ENCODE measurements around the gene PDZD8.
"Not testable (repeated sequence)": the region's sequence is repeated elsewhere in the genome, so short reads cannot be mapped to it uniquely, and the experiment has no call there.

PDZD8 gene

DNA sequence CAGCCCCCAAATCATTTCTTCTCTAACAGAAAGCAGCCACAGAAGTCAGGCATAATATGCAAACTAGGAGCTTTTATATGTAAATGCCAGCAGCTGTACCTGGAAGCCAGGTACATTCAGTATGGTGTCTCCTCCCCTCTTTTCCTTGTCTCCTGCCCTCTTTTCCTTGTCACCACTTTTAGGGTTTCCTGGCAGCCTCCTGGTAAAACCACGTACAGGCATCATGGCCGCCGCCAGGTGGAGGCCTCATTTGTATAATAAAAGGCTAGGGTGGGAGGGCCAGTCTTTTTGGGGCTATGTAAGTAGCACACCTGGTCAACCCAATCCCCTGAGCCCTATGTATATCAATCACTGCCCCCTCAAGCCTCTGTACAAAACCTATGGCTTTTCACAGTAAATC lies 28.7 kb downstream of the PDZD8 start:
- no peak for DNase-seq

GRCh38 chr10:117345143-117345542 lies 30.1 kb downstream of the PDZD8 start:
- DNase-seq = no peak

- DNase-seq = no peak
These were observed 32.6 kb downstream of the PDZD8 start for GRCh38 chr10:117342641-117343040.

GRCh38 chr10:117341061-117341460 lies 34.2 kb downstream of the PDZD8 start:
- no peak for DNase-seq

GRCh38 chr10:117339979-117340378 lies 35.3 kb downstream of the PDZD8 start:
- no peak for DNase-seq

- DNase-seq = no peak
These were observed 35.7 kb downstream of the PDZD8 start for GRCh38 chr10:117339578-117339977.

- DNase-seq = no peak
These were observed 40.3 kb downstream of the PDZD8 start for GRCh38 chr10:117334926-117335325.

GRCh38 chr10:117334066-117334465 lies 41.2 kb downstream of the PDZD8 start:
- no peak for DNase-seq

- DNase-seq = no peak
These were observed 48.0 kb downstream of the PDZD8 start for GRCh38 chr10:117327262-117327661.

- DNase-seq = no peak
These were observed 50.9 kb downstream of the PDZD8 start for GRCh38 chr10:117324367-117324766.

- DNase-seq = no peak
These were observed 53.0 kb downstream of the PDZD8 start for GRCh38 chr10:117322260-117322659.

DNA sequence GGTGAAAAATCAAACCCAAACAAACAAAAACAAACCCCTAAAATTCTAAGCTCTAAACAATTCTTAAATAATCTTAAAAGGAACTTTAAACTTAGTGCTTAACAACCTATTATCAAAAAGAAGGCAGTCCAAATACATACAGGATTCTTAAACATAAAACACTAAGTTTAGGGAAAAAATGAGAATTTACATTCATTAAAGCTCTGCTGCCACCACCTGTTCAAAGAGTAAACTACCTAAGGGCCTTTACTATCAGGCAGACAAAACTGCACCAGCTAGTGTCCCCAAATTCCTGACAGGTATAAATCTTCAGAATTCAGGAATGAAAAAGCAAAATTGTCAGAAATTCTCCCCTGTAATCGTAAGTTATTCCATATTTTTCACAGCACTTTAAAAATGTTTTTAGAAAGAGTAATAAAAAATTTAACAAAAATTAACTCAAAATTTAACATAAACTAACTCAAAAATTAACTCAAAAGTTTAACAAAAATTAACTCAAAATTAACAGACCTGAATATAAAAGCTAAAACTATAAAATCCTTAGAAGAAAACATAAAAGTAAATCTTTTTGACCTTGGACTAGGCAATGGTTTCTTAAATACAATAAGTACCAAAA lies 55.1 kb downstream of the PDZD8 start:
- no peak for DNase-seq

DNA sequence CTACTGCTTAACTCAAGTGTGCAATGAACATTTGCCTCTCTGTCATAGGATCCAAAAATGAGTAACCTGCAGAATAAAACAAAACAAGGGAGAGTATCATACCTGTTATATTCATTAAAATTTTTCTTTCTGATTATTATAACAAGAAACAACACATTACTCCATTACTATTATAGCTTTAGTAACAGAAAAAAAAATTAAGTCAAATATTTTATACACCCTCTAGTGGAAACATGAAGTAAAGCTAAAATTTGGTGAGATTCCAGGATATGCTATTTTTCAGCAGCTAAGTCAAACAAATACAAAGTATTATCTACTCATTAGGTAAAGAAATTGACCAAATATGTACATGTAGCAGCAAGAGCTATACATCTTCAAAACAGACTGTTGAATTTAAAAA lies 56.3 kb downstream of the PDZD8 start:
- DNase-seq = no peak

GRCh38 chr10:117316701-117317100 lies 58.5 kb downstream of the PDZD8 start:
- no peak for DNase-seq

DNA sequence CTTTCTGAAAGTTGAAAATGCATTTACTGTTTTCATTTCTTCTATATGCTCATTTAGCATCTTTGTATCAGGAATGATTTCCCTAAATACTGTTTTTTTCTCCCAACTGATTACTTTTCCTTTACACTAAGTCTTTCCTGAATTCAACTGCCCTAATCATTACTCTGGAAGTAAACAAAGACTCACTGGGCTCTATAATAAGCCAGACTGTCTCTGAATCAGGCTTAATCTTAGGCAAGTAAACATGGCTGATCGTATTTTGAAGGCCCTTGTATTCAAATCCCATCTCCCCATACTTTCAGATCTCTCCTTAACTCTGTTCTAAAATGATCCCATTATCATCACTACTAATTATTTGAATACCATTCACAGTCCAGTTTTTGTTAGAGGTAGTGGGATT lies 61.6 kb downstream of the PDZD8 start:
- DNase-seq = no peak

GRCh38 chr10:117312430-117312829 lies 62.8 kb downstream of the PDZD8 start:
- DNase-seq = no peak

DNA sequence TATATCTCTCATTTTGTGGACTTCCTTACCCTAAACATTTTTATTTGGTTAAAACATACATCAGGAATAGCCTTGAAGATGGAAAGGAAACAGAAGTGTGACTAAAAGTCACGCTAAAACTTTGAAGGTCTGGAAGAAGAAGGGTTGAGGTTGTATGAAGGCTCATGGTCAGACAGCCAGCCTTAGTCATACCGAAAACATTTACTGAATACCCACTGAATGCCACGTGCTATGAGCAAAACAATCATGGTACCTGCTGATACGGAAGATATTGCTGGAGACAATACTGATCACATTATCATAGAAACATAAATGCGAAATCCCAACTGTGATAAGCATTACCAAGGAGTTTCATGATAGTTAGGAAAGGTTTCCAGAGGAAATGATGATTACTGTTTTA lies 64.0 kb downstream of the PDZD8 start:
- DNase-seq = no peak

DNA sequence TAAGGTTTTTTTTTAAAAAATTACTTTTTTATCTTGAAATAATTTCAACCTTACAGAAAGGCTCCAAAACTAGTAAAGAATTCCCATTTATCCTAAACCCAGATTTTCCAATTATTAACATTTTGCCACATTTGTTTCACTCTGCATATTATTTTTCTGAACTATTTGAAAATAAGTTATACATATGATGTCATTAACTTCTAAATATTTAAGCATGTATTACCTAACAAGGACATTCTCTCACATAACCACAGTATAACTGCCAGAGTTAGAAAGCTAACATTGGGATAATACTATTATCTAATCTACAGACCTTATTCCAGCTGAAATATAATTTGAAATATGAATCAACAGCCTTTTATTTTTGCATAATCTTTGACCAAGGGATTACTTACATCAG lies 68.6 kb downstream of the PDZD8 start:
- no peak for DNase-seq

- not testable (repeated sequence) for DNase-seq
These were observed 71.8 kb downstream of the PDZD8 start for GRCh38 chr10:117303451-117303850.

GRCh38 chr10:117300671-117301070 lies 74.6 kb downstream of the PDZD8 start:
- DNase-seq = no peak

- no peak for DNase-seq
These were observed 75.8 kb downstream of the PDZD8 start for GRCh38 chr10:117299435-117299834.

DNA sequence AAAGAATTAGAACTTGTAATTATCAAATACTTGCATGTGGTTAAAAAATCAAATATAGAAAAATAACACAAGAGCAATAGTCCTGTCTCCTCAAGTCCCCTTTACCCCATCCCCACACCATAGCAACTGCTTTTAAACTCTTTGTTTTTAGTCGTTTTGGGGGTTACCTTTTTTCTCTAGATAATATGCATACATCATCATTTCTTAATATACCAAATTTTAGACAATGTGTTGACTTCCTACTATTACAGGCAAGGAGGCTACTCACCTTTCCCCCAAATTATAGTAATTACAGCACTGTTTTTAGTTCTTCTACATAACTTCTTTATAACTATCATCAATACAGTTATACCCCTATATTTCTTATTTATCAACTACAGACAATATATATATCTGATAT lies 77.0 kb downstream of the PDZD8 start:
- DNase-seq = no peak

GRCh38 chr10:117294735-117295134 lies 80.5 kb downstream of the PDZD8 start:
- DNase-seq = no peak

DNA sequence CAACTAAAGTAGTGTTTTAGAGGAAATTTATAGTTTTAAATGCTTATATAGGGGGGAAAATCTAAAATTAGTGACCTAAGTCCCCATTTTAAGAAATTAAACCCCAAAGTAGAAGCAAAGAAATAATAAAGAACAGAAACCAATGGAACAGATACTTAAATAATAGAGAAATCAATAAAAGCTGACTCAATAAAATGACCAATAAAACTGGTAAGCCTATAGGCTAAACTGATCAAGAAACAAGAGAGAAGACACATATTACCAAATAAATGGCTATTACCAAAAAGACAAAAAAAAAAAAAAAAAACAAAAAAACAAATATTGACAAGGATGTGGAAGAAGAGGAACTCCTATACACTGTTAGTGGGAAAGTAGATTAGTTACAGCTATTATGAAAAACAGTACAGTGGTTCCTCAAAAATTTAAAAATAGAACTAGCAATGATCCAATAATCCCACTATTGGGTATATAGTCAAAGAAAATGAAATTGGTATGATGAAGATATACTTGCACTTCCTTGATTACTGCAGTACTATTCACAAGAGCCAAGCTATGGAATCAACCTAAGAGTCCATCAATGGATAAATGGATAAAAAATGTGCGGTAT lies 81.1 kb downstream of the PDZD8 start:
- no peak for DNase-seq

GRCh38 chr10:117290872-117291271 lies 84.4 kb downstream of the PDZD8 start:
- not testable (repeated sequence) for DNase-seq

All from NCI-H2107 (cell line).